22Rv1 (cell line): Measurements from ENCODE around the gene CPNE2.

Source experiments
- H3K27ac ChIP-seq: fragments of 450-650 bp; 2 replicates; pipeline ENCODE4 v1.5.1; 2017
- ZFX ChIP-seq: fragments of 450-650 bp; IDR thresholded peaks from 2 replicates; pipeline ENCODE4 v1.6.1; 2017; ENCODE audit warnings: antibody characterized with exemption, borderline replicate concordance
- TF ChIP-seq, protein P1 (sequence below): fragments of 450-650 bp; IDR thresholded peaks from 2 replicates; pipeline ENCODE4 v1.5.1; 2017; ENCODE audit warnings: mild to moderate bottlenecking

Gene CPNE2

GRCh38 chr16:57153841-57154240 is 61.5 kb downstream of the CPNE2 start:
- H3K27ac ChIP-seq: no peak overlapping the region

GRCh38 chr16:57155702-57156350 is 63.4 kb downstream of the CPNE2 start:
- TF ChIP-seq, protein P1, sequence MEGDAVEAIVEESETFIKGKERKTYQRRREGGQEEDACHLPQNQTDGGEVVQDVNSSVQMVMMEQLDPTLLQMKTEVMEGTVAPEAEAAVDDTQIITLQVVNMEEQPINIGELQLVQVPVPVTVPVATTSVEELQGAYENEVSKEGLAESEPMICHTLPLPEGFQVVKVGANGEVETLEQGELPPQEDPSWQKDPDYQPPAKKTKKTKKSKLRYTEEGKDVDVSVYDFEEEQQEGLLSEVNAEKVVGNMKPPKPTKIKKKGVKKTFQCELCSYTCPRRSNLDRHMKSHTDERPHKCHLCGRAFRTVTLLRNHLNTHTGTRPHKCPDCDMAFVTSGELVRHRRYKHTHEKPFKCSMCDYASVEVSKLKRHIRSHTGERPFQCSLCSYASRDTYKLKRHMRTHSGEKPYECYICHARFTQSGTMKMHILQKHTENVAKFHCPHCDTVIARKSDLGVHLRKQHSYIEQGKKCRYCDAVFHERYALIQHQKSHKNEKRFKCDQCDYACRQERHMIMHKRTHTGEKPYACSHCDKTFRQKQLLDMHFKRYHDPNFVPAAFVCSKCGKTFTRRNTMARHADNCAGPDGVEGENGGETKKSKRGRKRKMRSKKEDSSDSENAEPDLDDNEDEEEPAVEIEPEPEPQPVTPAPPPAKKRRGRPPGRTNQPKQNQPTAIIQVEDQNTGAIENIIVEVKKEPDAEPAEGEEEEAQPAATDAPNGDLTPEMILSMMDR: no peak
- TF ChIP-seq ZFX: no peak
- H3K27ac ChIP-seq: no peak overlapping the region

More at GRCh38 chr16:57153841-57154240, 61.5 kb downstream of the CPNE2 start:
- TF ChIP-seq ZFX: no peak
- TF ChIP-seq, protein P1: no peak

GRCh38 chr16:57156351-57156703 is 63.9 kb downstream of the CPNE2 start:
- TF ChIP-seq ZFX: no peak
- TF ChIP-seq, protein P1: no peak
- no peak overlapping the region for H3K27ac ChIP-seq

GRCh38 chr16:57157533-57157932 is 65.2 kb downstream of the CPNE2 start:
- TF ChIP-seq, protein P1: no peak
- no peak for TF ChIP-seq ZFX
- no peak overlapping the region for H3K27ac ChIP-seq

GRCh38 chr16:57159447-57159846 is 67.1 kb downstream of the CPNE2 start:
- TF ChIP-seq ZFX: no peak
- TF ChIP-seq, protein P1: no peak
- H3K27ac ChIP-seq: no peak overlapping the region

GRCh38 chr16:57163842-57164241 is 71.5 kb downstream of the CPNE2 start:
- TF ChIP-seq, protein P1: no peak
- no peak for TF ChIP-seq ZFX
- no peak overlapping the region for H3K27ac ChIP-seq

- TF ChIP-seq ZFX: no peak
- TF ChIP-seq, protein P1: no peak
Measured at GRCh38 chr16:57165483-57165882, 73.1 kb downstream of the CPNE2 start.

More at GRCh38 chr16:57165483-57165882, 73.1 kb downstream of the CPNE2 start:
- no peak overlapping the region for H3K27ac ChIP-seq
